ENCODE results near the gene PHOX2A.

DNA sequence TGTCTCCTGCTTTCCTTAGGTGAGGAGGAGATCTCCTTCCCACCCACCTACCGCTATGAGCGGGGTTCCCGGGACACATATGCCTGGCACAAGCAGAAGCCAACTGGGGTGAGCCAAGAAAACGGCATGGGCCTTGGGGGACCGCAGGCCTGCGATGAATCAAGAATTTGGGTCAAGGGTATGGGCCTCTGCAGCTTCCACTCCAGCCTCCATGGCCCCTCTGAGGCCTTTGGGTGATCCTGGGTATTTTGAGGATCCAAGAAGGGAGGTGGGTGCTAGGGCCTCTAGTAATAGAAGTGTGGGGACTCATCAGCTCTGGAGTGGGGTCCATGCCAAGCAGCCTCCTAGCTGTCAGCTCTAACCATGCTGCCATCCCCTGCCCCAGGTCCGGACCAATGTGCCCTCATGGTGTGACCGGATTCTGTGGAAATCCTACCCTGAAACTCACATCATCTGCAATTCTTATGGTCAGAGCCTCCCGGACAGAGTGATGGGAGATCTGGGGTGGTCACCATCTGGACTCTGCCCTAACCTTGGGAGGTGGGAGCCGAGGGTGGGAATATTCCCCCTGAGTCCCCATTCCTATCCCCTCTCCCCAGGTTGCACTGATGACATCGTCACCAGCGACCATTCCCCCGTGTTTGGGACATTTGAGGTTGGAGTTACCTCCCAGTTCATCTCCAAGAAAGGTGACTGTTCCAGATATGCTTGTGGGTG, 10.8 kb downstream of the PHOX2A start:
- no peak for TF ChIP-seq SUZ12 (IDR thresholded peaks at IDR 0.05; ENCODE audit: extremely low read depth, insufficient read depth, insufficient read length)
- no peak for TF ChIP-seq YY1 (IDR thresholded peaks at IDR 0.05; ENCODE audit: insufficient read depth, insufficient read length)

All from NT2/D1 (cell line).